Nephron progenitor cell (in vitro differentiated cells): ENCODE results near the gene PHTF2.
A peak's percentile ranks its signal among the peaks of the same experiment; 100 is the strongest.
"Not testable (repeated sequence)": the region's sequence is repeated elsewhere in the genome, so short reads cannot be mapped to it uniquely, and the experiment has no call there.

Source experiments
- DNase-seq: peaks from one replicate; pipeline ENCODE4 v3.0.0; 2021
- H3K27ac Mint-ChIP-seq: 2 replicates; pipeline ENCODE4 v1.8.0; 2021; ENCODE audit warnings: mild to moderate bottlenecking, moderate library complexity, mixed read lengths
- H3K27me3 Mint-ChIP-seq: 2 replicates; pipeline ENCODE4 v1.8.0; 2021; ENCODE audit warnings: mild to moderate bottlenecking, low read depth, mixed read lengths; ENCODE audit not compliant: poor library complexity
- H3K36me3 Mint-ChIP-seq: 2 replicates; pipeline ENCODE4 v1.8.0; 2021; ENCODE audit warnings: low read depth, mixed read lengths
- H3K4me1 Mint-ChIP-seq: 2 replicates; pipeline ENCODE4 v1.8.0; 2021; ENCODE audit warnings: mixed read lengths
- H3K4me3 Mint-ChIP-seq: 2 replicates; pipeline ENCODE4 v1.8.0; 2021; ENCODE audit warnings: mild to moderate bottlenecking, moderate library complexity, mixed read lengths
- H3K9me3 Mint-ChIP-seq: 2 replicates; pipeline ENCODE4 v1.8.0; 2021; ENCODE audit warnings: mild to moderate bottlenecking, moderate library complexity, mixed read lengths
- TF ChIP-seq, protein P1 (sequence below): fragments of 200-600 bp; sonication (generic); IDR thresholded peaks from 2 replicates; pipeline ENCODE4 v1.5.0; 2021; ENCODE audit warnings: antibody characterized with exemption

The PHTF2 gene

DNA sequence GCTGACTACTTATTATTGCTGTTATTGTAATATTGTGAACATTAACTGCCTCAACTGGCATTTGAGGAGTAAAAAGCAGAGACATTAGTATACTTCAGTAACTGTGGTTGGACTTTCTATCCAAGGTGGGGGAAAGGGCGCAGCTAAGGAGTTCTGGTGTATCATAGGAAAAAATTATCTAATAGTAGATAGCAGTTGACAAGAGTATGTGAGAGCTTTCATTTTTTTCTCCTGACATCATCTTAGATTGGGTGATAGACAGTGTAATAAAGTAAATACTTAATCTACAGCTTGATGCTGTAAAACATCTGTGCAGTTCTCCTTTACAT is 68.9 kb downstream of the PHTF2 start:
- H3K4me3 Mint-ChIP-seq, result no peak overlapping the region
- H3K27me3 Mint-ChIP-seq, result no peaks in the 10 kb centered on the region
- H3K9me3 Mint-ChIP-seq, result peaks cover 23% of the 10 kb centered on the region
- H3K36me3 Mint-ChIP-seq, result peaks cover 34% of the 10 kb centered on the region
- TF ChIP-seq, protein P1, sequence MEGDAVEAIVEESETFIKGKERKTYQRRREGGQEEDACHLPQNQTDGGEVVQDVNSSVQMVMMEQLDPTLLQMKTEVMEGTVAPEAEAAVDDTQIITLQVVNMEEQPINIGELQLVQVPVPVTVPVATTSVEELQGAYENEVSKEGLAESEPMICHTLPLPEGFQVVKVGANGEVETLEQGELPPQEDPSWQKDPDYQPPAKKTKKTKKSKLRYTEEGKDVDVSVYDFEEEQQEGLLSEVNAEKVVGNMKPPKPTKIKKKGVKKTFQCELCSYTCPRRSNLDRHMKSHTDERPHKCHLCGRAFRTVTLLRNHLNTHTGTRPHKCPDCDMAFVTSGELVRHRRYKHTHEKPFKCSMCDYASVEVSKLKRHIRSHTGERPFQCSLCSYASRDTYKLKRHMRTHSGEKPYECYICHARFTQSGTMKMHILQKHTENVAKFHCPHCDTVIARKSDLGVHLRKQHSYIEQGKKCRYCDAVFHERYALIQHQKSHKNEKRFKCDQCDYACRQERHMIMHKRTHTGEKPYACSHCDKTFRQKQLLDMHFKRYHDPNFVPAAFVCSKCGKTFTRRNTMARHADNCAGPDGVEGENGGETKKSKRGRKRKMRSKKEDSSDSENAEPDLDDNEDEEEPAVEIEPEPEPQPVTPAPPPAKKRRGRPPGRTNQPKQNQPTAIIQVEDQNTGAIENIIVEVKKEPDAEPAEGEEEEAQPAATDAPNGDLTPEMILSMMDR, result no peak
- H3K27ac Mint-ChIP-seq, result no peak overlapping the region
- peaks cover 5% of the 10 kb centered on the region for H3K4me1 Mint-ChIP-seq
- DNase-seq, result no peak

DNA sequence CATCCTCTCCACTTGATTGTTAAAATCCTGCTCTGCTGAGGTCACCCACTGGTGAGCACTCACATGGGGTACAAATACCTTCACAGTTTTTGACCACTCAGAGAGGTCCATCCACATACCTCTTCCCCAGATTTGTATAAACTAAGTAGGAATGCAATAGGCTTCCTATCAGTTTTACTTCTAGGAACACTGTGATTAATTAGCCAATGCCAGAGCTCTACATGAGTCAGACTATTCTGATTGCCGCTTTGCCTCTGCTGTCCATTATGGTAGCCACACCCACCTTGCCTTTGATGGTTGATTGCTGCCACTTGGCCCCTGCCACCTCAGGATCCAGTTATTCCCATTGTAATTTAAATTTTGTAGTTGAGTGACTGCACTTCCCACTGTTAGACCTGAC is 73.7 kb downstream of the PHTF2 start:
- H3K27ac Mint-ChIP-seq, H3K27me3 Mint-ChIP-seq: not testable (repeated sequence)

DNA sequence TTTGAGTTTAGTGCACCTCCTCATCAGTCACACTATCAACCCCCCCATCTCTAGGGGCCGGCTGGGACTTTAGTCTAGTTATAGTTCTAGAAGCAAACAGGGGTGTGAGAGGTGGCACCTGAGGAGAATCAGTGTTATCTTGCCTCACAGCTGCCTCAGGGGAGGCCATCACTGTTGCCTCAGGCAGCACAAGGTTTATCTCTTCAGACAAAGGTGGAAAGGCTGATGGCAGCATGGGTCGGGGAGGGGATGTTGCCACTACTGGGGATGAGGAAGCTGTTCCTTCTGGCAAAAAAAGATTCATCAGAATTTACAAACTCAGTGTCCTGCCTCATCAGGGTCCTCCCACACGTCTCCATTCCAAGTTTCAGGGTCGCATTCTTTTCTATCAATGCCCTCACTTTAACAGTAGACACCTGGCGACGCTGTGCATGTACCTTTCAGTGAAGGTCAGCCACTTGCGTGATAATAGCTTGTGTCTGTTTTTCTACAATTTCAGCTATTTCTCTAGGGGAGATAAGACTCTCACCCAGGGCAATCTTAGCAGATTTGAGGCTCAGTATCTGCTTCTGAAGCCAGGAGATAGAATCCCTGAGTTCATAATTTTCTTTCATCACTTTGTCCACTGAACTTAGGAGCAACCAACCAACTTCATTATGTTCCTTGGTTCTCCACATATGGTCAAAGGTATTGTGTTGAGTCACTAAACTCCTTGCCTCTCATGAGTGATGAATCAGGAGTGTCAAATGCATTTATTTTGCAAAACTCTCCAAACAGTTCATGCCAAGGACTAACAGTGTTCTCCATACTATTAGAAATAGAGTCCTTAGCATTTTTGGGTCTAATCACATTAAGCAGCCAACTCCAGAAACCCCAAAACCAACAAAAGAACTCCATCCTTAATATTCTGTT is 75.1 kb downstream of the PHTF2 start:
- peaks cover 30% of the 10 kb centered on the region for H3K9me3 Mint-ChIP-seq
- H3K27ac Mint-ChIP-seq, result peak overlapping the region; percentile 27
- H3K4me1 Mint-ChIP-seq, result peaks cover 13% of the 10 kb centered on the region
- H3K4me3 Mint-ChIP-seq, DNase-seq, H3K27me3 Mint-ChIP-seq: not testable (repeated sequence)
- peaks cover 47% of the 10 kb centered on the region for H3K36me3 Mint-ChIP-seq

More for the DNA sequence above, 73.7 kb downstream of the PHTF2 start:
- H3K4me3 Mint-ChIP-seq, DNase-seq, H3K4me1 Mint-ChIP-seq: not testable (repeated sequence)
- peaks cover 30% of the 10 kb centered on the region for H3K9me3 Mint-ChIP-seq
- peaks cover 44% of the 10 kb centered on the region for H3K36me3 Mint-ChIP-seq

DNA sequence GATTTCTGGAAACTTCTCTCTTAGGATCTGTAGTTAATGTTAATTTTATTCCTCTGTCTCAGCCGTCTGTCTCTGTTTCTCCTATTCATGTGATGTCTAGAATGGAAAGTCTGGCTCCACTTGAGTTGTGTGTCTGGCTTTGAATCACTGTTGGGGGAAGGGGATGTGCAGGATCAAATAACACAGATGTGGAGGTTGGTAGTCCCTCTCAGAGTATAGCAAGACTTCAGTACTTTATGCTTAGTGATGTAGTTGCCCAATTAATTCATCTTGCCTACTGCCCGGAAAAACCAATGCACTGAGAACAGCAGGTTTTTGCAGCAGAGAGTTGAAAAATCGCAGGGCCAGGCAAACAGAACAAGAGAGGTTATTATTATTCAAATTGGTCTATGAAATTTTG is 79.2 kb downstream of the PHTF2 start:
- H3K4me1 Mint-ChIP-seq, result peaks cover 13% of the 10 kb centered on the region
- peak overlapping the region; percentile 70 for H3K27ac Mint-ChIP-seq
- peaks cover 4% of the 10 kb centered on the region for H3K9me3 Mint-ChIP-seq
- H3K27me3 Mint-ChIP-seq, result no peaks in the 10 kb centered on the region
- H3K36me3 Mint-ChIP-seq, result peaks cover 23% of the 10 kb centered on the region
- DNase-seq, result no peak
- TF ChIP-seq, protein P1, result no peak
- H3K4me3 Mint-ChIP-seq, result no peak overlapping the region

DNA sequence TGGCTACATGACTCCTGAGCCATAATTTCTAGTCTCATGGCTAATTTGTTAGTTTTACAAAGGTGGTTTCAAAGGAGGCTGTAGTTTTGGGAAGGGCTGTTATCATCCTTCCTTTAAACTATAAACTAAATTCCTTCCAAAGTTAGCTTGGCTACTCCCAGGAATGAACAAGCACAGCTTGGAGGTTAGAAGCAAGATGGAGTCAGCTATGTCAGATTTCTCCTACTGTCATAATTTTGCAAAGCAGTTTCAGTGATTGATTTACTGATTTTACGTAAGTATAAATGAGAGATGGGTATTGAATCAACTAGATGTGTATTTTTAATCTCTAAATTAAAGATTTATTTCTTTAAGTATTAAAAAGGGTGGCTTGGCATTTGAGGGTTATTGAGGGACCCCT is 79.9 kb downstream of the PHTF2 start:
- no peak for DNase-seq
- Mint-ChIP-seq H3K4me3 (no peak overlapping the region), H3K4me1 (peaks cover 13% of the 10 kb centered on the region), H3K27me3 (no peaks in the 10 kb centered on the region), H3K36me3 (peaks cover 23% of the 10 kb centered on the region), H3K9me3 (peaks cover 4% of the 10 kb centered on the region), H3K27ac (no peak overlapping the region)
- TF ChIP-seq, protein P1, result no peak

DNA sequence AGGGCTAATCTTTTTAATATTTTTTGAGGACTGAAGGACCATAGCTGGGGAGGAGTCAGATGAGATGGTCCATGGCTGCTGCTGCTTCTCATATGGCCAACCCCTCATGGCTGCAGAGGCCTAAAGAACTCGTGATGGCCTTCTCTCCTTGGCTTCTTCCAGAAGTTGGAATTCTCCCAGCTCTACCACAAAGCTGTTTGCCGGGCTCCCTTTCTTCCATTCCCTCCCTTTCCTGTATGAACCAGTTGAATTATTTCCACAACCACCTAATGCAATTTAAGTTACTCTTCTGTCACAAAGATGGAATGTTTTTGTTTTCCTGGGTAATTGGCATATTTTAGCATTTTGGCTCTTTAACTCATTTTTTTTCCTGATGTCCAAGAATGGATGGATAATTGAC is 80.7 kb downstream of the PHTF2 start:
- no peak for DNase-seq
- peak overlapping the region; percentile 74 for H3K27ac Mint-ChIP-seq
- H3K36me3 Mint-ChIP-seq, result peaks cover 23% of the 10 kb centered on the region
- TF ChIP-seq, protein P1, result no peak
- peaks cover 4% of the 10 kb centered on the region for H3K9me3 Mint-ChIP-seq
- no peaks in the 10 kb centered on the region for H3K27me3 Mint-ChIP-seq
- no peak overlapping the region for H3K4me3 Mint-ChIP-seq
- H3K4me1 Mint-ChIP-seq, result peaks cover 13% of the 10 kb centered on the region

DNA sequence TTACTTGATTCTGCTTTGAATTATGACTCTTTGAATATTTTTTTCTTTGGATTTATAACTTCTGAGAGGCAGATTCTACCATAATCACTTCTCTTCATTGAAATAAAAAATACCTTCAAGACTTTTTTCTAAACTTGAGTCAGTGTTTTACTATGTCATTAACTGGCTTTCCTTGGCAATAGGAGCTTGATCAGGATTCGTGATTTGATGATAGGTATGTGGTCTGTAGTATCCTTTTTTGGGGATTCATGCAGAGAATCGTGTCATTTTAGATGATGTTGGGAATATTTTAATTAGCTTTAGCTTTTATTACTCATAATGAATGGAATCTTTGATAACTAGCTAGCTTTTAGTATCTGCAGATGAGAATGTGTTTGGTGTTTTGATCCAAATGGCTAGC is 83.3 kb downstream of the PHTF2 start:
- Mint-ChIP-seq H3K36me3 (peaks cover 18% of the 10 kb centered on the region), H3K4me1 (peaks cover 13% of the 10 kb centered on the region)

More for the DNA sequence above, 83.3 kb downstream of the PHTF2 start:
- Mint-ChIP-seq H3K27me3 (no peaks in the 10 kb centered on the region), H3K27ac (no peak overlapping the region), H3K9me3 (no peaks in the 10 kb centered on the region), H3K4me3 (no peak overlapping the region)
- TF ChIP-seq, protein P1, result no peak
- DNase-seq, result no peak
